ENCODE measurements around the gene EXOC7.
"Not testable (repeated sequence)": the region's sequence is repeated elsewhere in the genome, so short reads cannot be mapped to it uniquely, and the experiment has no call there.

- TF ChIP-seq CTCF (conservative IDR thresholded peaks at IDR 0.05; ENCODE audit: low read length); EZH2phosphoT487 (IDR thresholded peaks at IDR 0.05; ENCODE audit: borderline replicate concordance, low read depth, low read length): not testable (repeated sequence)
Observed at GRCh38 chr17:76044475-76045007, 59.0 kb downstream of the EXOC7 start.

Measured in OCI-LY7 (cell line).